ENCODE data around the gene UBP1.

Gene UBP1, protein sequence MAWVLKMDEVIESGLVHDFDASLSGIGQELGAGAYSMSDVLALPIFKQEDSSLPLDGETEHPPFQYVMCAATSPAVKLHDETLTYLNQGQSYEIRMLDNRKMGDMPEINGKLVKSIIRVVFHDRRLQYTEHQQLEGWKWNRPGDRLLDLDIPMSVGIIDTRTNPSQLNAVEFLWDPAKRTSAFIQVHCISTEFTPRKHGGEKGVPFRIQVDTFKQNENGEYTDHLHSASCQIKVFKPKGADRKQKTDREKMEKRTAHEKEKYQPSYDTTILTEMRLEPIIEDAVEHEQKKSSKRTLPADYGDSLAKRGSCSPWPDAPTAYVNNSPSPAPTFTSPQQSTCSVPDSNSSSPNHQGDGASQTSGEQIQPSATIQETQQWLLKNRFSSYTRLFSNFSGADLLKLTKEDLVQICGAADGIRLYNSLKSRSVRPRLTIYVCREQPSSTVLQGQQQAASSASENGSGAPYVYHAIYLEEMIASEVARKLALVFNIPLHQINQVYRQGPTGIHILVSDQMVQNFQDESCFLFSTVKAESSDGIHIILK

DNA sequence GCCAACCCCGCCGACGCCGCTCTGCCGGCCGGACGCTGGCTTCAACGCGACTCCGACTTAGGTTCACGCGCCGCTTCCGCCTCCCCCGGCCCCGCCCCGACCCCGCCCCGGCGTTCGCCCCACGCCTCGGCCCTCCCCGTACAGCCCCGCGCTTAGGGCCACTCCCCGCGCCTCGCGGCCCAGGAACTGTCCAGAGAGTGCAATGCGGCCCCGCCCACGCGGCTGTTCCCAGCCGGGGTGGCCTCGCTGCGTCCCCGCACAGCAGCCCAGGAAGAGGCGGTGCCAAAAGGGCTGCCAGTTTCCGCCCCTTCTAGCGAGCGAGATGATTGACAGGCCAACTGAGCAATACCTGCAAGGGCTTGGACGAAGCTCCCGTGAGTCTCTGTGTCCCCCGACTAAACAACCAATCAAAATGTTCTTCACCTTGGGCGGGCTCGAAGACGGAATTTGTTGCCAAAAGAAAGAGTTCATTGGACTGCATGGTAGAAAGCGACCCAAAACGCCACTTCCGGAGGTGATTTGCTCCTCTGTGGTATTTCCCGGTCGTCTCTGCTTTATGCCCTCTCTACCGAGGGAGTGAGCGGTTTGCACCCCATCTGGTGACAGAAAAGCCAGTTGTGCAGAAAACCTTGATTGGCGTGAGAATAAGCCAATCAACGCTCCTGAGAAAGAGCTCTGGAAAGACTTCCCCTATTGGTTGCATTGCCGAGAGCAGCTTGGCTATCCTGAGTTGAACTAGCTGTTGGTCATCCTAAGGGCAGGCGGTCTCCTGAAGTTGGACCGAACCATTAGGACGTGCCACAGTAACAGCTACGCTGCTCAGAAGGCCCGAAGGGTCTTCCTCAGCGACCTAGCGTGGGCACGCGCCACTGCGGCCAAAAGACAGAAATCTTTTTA lies at the start of gene UBP1:
Gene UBP1 (minus strand): TSS at position 78 of the 897 bp plus-strand sequence. CDS start 557 bp downstream, outside the sequence.
- ChIA-PET POLR2A (ENCODE audit: low non-redundant PET) (interaction anchor here (0.5 kb wide), 1 partner anchor 53 kb away, joined by 3 read pairs; no protein-coding TSS in a partner anchor), CTCF (interaction anchor here (0.6 to 1.1 kb wide), 2 partner anchors 67 to 310 kb away, joined by 3 read pairs; no protein-coding TSS in a partner anchor)
- TF ChIP-seq, protein P1, sequence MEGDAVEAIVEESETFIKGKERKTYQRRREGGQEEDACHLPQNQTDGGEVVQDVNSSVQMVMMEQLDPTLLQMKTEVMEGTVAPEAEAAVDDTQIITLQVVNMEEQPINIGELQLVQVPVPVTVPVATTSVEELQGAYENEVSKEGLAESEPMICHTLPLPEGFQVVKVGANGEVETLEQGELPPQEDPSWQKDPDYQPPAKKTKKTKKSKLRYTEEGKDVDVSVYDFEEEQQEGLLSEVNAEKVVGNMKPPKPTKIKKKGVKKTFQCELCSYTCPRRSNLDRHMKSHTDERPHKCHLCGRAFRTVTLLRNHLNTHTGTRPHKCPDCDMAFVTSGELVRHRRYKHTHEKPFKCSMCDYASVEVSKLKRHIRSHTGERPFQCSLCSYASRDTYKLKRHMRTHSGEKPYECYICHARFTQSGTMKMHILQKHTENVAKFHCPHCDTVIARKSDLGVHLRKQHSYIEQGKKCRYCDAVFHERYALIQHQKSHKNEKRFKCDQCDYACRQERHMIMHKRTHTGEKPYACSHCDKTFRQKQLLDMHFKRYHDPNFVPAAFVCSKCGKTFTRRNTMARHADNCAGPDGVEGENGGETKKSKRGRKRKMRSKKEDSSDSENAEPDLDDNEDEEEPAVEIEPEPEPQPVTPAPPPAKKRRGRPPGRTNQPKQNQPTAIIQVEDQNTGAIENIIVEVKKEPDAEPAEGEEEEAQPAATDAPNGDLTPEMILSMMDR (conservative IDR thresholded peaks at IDR 0.05; ENCODE audit: low read depth), result no peak
- H3K27ac ChIP-seq, result peak within 1 kb of the TSS; percentile 99
- peak; percentile 99 for DNase-seq (ENCODE audit: low spot score)

DNA sequence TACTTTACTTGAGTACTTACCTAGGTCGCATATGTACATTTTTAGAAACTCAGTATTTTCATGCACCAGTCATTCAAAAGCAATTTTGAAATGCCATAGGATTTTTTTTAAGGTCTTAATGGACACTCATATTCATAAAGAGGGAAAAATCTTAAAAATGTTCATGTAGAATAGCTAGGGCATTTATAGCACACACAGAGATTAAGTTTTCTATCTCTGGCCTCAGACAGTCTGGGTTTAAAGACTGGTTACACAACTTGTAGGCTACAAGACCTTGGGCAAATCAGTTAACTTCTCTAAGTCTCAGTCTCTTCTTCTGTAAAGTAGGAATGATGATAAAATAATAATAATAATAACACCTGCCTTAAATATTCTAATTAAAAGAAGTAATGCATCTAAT lies 48.5 kb upstream of the UBP1 start:
- DNase-seq (ENCODE audit: low spot score), result no peak
- H3K27ac ChIP-seq, result no peak overlapping the region
- POLR2A ChIA-PET (ENCODE audit: low non-redundant PET), result no interaction called here
- CTCF ChIA-PET, result no interaction called here
- TF ChIP-seq, protein P1 (conservative IDR thresholded peaks at IDR 0.05; ENCODE audit: low read depth), result no peak

DNA sequence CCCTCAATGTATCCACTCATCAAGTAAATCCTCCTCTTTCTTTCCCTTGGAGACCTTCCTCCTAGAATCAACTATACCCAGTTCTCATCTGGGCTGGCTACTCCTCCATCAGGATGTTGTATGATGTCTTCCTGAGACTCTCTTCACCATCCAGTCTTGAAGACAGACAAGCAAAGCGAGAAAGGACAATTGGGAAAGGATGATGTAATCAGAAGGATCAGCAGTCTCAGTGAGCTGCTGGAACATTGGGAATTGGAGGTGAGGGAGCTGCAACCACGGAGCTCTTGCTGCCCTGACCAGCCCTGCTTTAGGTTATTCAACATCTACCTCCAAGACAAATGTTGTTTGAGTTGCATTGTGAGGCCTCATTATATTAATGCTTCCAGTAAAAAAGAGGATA lies 48.0 kb upstream of the UBP1 start:
- no peak for DNase-seq (ENCODE audit: low spot score)
- CTCF ChIA-PET, result no interaction called here
- POLR2A ChIA-PET (ENCODE audit: low non-redundant PET), result no interaction called here
- TF ChIP-seq, protein P1 (conservative IDR thresholded peaks at IDR 0.05; ENCODE audit: low read depth), result no peak
- no peak overlapping the region for H3K27ac ChIP-seq

DNA sequence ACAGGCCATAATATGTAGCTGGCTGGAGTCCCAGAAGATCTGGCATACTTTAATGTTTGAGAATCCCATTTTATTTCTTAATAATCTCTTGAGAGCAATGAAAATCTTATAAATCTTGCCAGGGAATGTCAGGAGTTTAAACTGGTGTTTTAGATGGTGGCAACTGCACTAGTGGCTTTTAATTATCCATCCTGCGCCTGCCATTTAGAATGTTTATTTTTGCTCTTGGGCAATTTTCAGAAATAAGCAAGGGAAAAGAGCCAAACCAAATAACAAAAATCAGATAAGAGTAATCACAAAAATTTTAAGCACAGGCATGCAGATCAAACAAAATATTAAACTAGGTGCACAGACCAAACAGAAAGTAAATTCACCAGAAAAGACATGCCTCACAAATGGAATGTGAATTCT lies 41.9 kb upstream of the UBP1 start:
- TF ChIP-seq, protein P1 (conservative IDR thresholded peaks at IDR 0.05; ENCODE audit: low read depth), result no peak
- ChIA-PET POLR2A (ENCODE audit: low non-redundant PET) (no interaction called here), CTCF (no interaction called here)
- H3K27ac ChIP-seq, result no peak overlapping the region; the same call in 1 of the 2 replicates
- no peak for DNase-seq (ENCODE audit: low spot score)

DNA sequence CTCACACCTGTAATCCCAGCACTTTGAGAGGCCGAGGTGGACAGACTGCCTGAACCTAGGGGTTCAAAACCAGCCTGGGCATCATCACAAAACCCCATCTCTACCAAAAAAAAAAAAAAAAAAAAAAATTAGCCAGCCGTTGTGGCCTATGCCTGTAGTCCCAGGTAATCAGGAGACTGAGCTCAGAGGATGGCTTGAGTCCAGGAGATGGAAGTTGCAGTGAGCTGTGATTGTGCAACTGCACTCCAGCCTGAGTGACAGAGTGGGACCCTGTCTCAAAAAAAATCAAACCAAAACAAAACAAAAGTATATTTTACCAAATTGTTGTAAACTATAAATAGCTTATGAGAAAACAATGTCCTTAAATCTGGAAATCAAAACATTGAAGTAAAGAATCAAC lies 34.7 kb upstream of the UBP1 start:
- no peak overlapping the region for H3K27ac ChIP-seq
- no peak for DNase-seq (ENCODE audit: low spot score)
- CTCF ChIA-PET, result no interaction called here
- TF ChIP-seq, protein P1 (conservative IDR thresholded peaks at IDR 0.05; ENCODE audit: low read depth), result no peak
- POLR2A ChIA-PET (ENCODE audit: low non-redundant PET), result no interaction called here

DNA sequence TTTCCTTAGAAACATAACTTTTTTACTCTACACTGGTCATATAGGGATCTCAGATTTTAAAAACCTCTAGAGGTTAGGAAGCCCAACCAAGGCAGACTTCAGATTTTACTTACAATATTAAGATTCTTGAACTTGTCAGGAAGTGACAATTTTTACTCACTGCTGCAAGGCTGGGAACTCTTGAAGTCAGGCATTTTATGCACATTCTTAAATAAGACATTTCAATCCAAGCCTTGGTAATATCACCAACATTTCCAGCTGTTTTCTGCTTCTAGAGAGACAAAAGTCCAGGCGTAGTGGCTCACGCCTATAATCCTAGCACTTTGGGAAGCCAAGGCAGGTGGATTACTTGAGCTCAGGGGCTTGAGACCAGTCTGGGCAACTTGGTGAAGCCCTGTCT lies 33.6 kb upstream of the UBP1 start:
- TF ChIP-seq, protein P1 (conservative IDR thresholded peaks at IDR 0.05; ENCODE audit: low read depth), result no peak
- no peak for DNase-seq (ENCODE audit: low spot score)
- POLR2A ChIA-PET (ENCODE audit: low non-redundant PET), result no interaction called here
- no peak overlapping the region for H3K27ac ChIP-seq
- CTCF ChIA-PET, result interaction anchor here (0.7 kb wide), 1 partner anchor 345 kb away, joined by 4 read pairs; no protein-coding TSS in a partner anchor

Measured in RWPE1 (cell line).